ENCODE measurements around the gene FYN.

GRCh38 chr6:111819458-111819857, 53.8 kb downstream of the FYN start:
- TF ChIP-seq CTCF (conservative IDR thresholded peaks at IDR 0.05) (no peak), ZFX (IDR thresholded peaks at IDR 0.05) (no peak)

Measured in C4-2B (cell line).